Astrocyte (in vitro differentiated cells and primary cell): ENCODE measurements around the gene CORO6. TPM values are rescaled to one million over a fixed set of nuclear protein-coding genes. Genes with fewer than 3 reads are reported as not detected.

ENCODE experiments used
- DNase-seq: peaks from one replicate; pipeline ENCODE4 v3.0.0-alpha.2; 2010; ENCODE audit warnings: low read depth
- FAIRE-seq: peaks from 2 replicates; lab custom pipeline; 2011; peaks lifted over from hg19 to GRCh38; lab: Jason Lieb, UNC
- H2AFZ ChIP-seq: 2 replicates; pipeline ENCODE4 v1.6.0; 2012; ENCODE audit warnings: low read depth, low read length, inconsistent platforms
- H3K27ac ChIP-seq: 2 replicates; pipeline ENCODE4 v1.5.1; 2011; ENCODE audit warnings: low read depth, low read length, inconsistent platforms
- H3K27me3 ChIP-seq: 2 replicates; pipeline ENCODE4 v1.6.0; 2011; ENCODE audit warnings: low read length, inconsistent platforms; ENCODE audit not compliant: insufficient read depth
- H3K36me3 ChIP-seq: 2 replicates; pipeline ENCODE4 v1.5.1; 2011; ENCODE audit warnings: low read length, inconsistent platforms; ENCODE audit not compliant: insufficient read depth
- H3K4me1 ChIP-seq: 2 replicates; pipeline ENCODE4 v1.5.1; 2011; ENCODE audit warnings: low read length, inconsistent platforms; ENCODE audit not compliant: insufficient read depth
- H3K4me2 ChIP-seq: 2 replicates; pipeline ENCODE4 v1.6.0; 2012; ENCODE audit warnings: low read length, inconsistent platforms
- H3K4me3 ChIP-seq: 2 replicates; pipeline ENCODE4 v1.5.1; 2011; ENCODE audit warnings: low read depth, mild to moderate bottlenecking, low read length, inconsistent platforms; ENCODE audit not compliant: insufficient read depth
- H3K79me2 ChIP-seq: 2 replicates; pipeline ENCODE4 v1.6.0; 2012; ENCODE audit warnings: mild to moderate bottlenecking, low read length, inconsistent platforms; ENCODE audit not compliant: insufficient read depth
- H3K9ac ChIP-seq: 2 replicates; pipeline ENCODE4 v1.6.0; 2012; ENCODE audit warnings: mild to moderate bottlenecking, low read length, inconsistent platforms
- H3K9me3 ChIP-seq: 2 replicates; pipeline ENCODE4 v1.5.1; 2012; ENCODE audit warnings: low read depth, mild to moderate bottlenecking, low read length, inconsistent platforms; ENCODE audit not compliant: insufficient read depth
- H4K20me1 ChIP-seq: 2 replicates; pipeline ENCODE4 v1.6.0; 2012; ENCODE audit warnings: low read length, inconsistent platforms; ENCODE audit not compliant: insufficient read depth
- H3K27ac Mint-ChIP-seq: one replicate; pipeline ENCODE4 v1.8.0; 2021; ENCODE audit warnings: mild to moderate bottlenecking, mixed read lengths; ENCODE audit not compliant: unreplicated experiment
- H3K27me3 Mint-ChIP-seq: one replicate; pipeline ENCODE4 v1.8.0; 2021; ENCODE audit warnings: low read depth, mixed read lengths; ENCODE audit not compliant: unreplicated experiment
- H3K36me3 Mint-ChIP-seq: one replicate; pipeline ENCODE4 v1.8.0; 2021; ENCODE audit warnings: low read depth, mixed read lengths; ENCODE audit not compliant: unreplicated experiment
- H3K4me1 Mint-ChIP-seq: one replicate; pipeline ENCODE4 v1.8.0; 2021; ENCODE audit warnings: low read depth, mixed read lengths; ENCODE audit not compliant: unreplicated experiment
- H3K4me3 Mint-ChIP-seq: one replicate; pipeline ENCODE4 v1.8.0; 2021; ENCODE audit warnings: mild to moderate bottlenecking, moderate library complexity, mixed read lengths; ENCODE audit not compliant: unreplicated experiment
- H3K9me3 Mint-ChIP-seq: one replicate; pipeline ENCODE4 v1.8.0; 2021; ENCODE audit warnings: mild to moderate bottlenecking, mixed read lengths; ENCODE audit not compliant: unreplicated experiment
- EZH2 ChIP-seq: IDR thresholded peaks from 2 replicates; pipeline ENCODE4 v1.6.1; 2012; ENCODE audit warnings: mild to moderate bottlenecking, low read length, inconsistent platforms; ENCODE audit not compliant: insufficient read depth
- total RNA-seq: library from RNA; stranded (reverse); gene quantifications from 2 replicates; pipeline ENCODE4 v1.2.1, GENCODE V29; 2021
- TF ChIP-seq, protein P1 (sequence below): IDR thresholded peaks from 2 replicates; pipeline ENCODE4 v1.5.1; 2011; ENCODE audit warnings: low read depth, mild to moderate bottlenecking, inconsistent platforms, low read length, moderate library complexity; ENCODE audit not compliant: insufficient read depth

The CORO6 gene
- total RNA-seq, 1 donor from 2014 or later = 8.9 TPM

- H3K4me3 Mint-ChIP-seq = no peak overlapping the region
- no peak for DNase-seq
- Histone ChIP-seq H2AFZ (no peak overlapping the region), H3K4me1 (no peaks in the 10 kb centered on the region), H3K79me2 (no peaks in the 10 kb centered on the region), H3K27me3 (no peaks in the 10 kb centered on the region), H4K20me1 (no peaks in the 10 kb centered on the region), H3K4me2 (no peak overlapping the region), H3K4me3 (no peak overlapping the region), H3K27ac (no peak overlapping the region), H3K9me3 (no peaks in the 10 kb centered on the region), H3K36me3 (peaks cover 6% of the 10 kb centered on the region), H3K9ac (no peak overlapping the region)
- no peaks in the 10 kb centered on the region for H3K9me3 Mint-ChIP-seq
- TF ChIP-seq, protein P1, sequence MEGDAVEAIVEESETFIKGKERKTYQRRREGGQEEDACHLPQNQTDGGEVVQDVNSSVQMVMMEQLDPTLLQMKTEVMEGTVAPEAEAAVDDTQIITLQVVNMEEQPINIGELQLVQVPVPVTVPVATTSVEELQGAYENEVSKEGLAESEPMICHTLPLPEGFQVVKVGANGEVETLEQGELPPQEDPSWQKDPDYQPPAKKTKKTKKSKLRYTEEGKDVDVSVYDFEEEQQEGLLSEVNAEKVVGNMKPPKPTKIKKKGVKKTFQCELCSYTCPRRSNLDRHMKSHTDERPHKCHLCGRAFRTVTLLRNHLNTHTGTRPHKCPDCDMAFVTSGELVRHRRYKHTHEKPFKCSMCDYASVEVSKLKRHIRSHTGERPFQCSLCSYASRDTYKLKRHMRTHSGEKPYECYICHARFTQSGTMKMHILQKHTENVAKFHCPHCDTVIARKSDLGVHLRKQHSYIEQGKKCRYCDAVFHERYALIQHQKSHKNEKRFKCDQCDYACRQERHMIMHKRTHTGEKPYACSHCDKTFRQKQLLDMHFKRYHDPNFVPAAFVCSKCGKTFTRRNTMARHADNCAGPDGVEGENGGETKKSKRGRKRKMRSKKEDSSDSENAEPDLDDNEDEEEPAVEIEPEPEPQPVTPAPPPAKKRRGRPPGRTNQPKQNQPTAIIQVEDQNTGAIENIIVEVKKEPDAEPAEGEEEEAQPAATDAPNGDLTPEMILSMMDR = no peak
- TF ChIP-seq EZH2 = no peak
- H3K27ac Mint-ChIP-seq = no peak overlapping the region
- H3K36me3 Mint-ChIP-seq = peaks cover 16% of the 10 kb centered on the region
- peaks cover 3% of the 10 kb centered on the region for H3K4me1 Mint-ChIP-seq
- H3K27me3 Mint-ChIP-seq = no peaks in the 10 kb centered on the region
- no peak for FAIRE-seq
Observed at GRCh38 chr17:29648005-29648404, 25.3 kb upstream of the CORO6 start.

DNA sequence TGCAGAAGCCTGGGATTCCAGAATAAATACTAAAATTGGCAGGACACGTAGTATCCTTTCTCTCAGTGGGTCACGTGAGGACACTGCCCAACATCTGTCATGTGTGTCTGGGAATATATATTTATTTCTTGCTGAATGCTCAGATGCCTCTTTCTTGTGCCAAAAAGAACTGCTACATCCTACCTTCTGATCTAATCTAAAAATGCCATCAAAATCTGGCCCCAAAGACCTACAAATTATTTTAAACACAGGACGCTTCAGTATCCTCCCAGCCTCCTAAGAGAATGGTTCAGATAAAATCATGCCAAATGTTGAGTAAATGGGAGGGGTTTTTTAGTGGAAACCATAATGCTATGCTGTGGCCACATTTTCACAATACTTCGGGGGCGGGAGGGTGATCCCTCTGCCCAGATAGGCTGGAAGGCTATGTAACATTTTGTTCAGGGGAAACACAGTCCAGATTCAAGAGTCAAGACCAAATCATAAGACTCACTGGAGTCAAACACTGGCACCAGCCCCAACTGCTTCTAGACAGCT lies 22.9 kb upstream of the CORO6 start:
- H2AFZ ChIP-seq = no peak overlapping the region
- no peaks in the 10 kb centered on the region for H3K9me3 Mint-ChIP-seq
- peaks cover under 1% of the 10 kb centered on the region for H3K4me1 ChIP-seq
- FAIRE-seq (peak; percentile 84), DNase-seq (peak; percentile 88)
- no peaks in the 10 kb centered on the region for H3K9me3 ChIP-seq
- TF ChIP-seq EZH2 = no peak
- TF ChIP-seq, protein P1 = no peak
- H3K4me2 ChIP-seq = no peak overlapping the region
- peaks cover 8% of the 10 kb centered on the region for H3K4me1 Mint-ChIP-seq
- H3K27me3 ChIP-seq = no peaks in the 10 kb centered on the region
- H3K27ac ChIP-seq = peak overlapping the region; percentile 11
- no peak overlapping the region for H3K4me3 ChIP-seq
- no peak overlapping the region for H3K4me3 Mint-ChIP-seq
- peaks cover 4% of the 10 kb centered on the region for H3K36me3 ChIP-seq
- H3K36me3 Mint-ChIP-seq = peaks cover 14% of the 10 kb centered on the region
- H3K9ac ChIP-seq = no peak overlapping the region
- H3K79me2 ChIP-seq = no peaks in the 10 kb centered on the region
- H3K27me3 Mint-ChIP-seq = no peaks in the 10 kb centered on the region
- no peaks in the 10 kb centered on the region for H4K20me1 ChIP-seq
- H3K27ac Mint-ChIP-seq = no peak overlapping the region

- H3K27ac Mint-ChIP-seq = no peak overlapping the region
- peaks cover 4% of the 10 kb centered on the region for H3K36me3 ChIP-seq
- H3K4me3 Mint-ChIP-seq = no peak overlapping the region
- FAIRE-seq (no peak), DNase-seq (no peak)
- H4K20me1 ChIP-seq = no peaks in the 10 kb centered on the region
- no peaks in the 10 kb centered on the region for H3K9me3 ChIP-seq
- no peaks in the 10 kb centered on the region for H3K27me3 ChIP-seq
- H3K4me3 ChIP-seq = no peak overlapping the region
- TF ChIP-seq EZH2 = no peak
- TF ChIP-seq, protein P1 = no peak
- H3K9me3 Mint-ChIP-seq = no peaks in the 10 kb centered on the region
- H3K27me3 Mint-ChIP-seq = no peaks in the 10 kb centered on the region
- H3K4me1 Mint-ChIP-seq = peaks cover 24% of the 10 kb centered on the region
- no peak overlapping the region for H3K27ac ChIP-seq
- H3K4me1 ChIP-seq = peaks cover 16% of the 10 kb centered on the region
- peaks cover 12% of the 10 kb centered on the region for H3K36me3 Mint-ChIP-seq
- no peak overlapping the region for H3K9ac ChIP-seq
- no peak overlapping the region for H3K4me2 ChIP-seq
- no peak overlapping the region for H2AFZ ChIP-seq
- no peaks in the 10 kb centered on the region for H3K79me2 ChIP-seq
Observed at GRCh38 chr17:29643817-29644160, 21.1 kb upstream of the CORO6 start.
